BLaER1 treated with 17β-estradiol and CSF1 and Interleukin-3, amounts not matched to agents 10 nM and 100 nM (cell line): ENCODE data around the gene IL11.
"Not testable (repeated sequence)": the region's sequence is repeated elsewhere in the genome, so short reads cannot be mapped to it uniquely, and the experiment has no call there.

Source experiments
- H3K27ac ChIP-seq, 11 experiments: shearing (Covaris generic); formaldehyde crosslinking; 2 replicates each; pipeline ENCODE4 v1.8.1; 2022
- H3K27me3 ChIP-seq, 11 experiments: shearing (Covaris generic); formaldehyde crosslinking; 2 replicates each; pipeline ENCODE4 v1.8.1; 2022
- H3K36me3 ChIP-seq, 11 experiments: shearing (Covaris generic); formaldehyde crosslinking; 2 replicates each; pipeline ENCODE4 v1.8.1; 2022
- H3K4me1 ChIP-seq, 10 experiments: shearing (Covaris generic); formaldehyde crosslinking; 2 replicates each; pipeline ENCODE4 v1.8.1; 2022
- H3K4me2 ChIP-seq, 11 experiments: shearing (Covaris generic); formaldehyde crosslinking; 2 replicates each; pipeline ENCODE4 v1.8.1; 2022
- H3K4me3 ChIP-seq, 10 experiments: shearing (Covaris generic); formaldehyde crosslinking; 2 replicates each; pipeline ENCODE4 v1.8.1; 2022
- H3K9ac ChIP-seq, 11 experiments: shearing (Covaris generic); formaldehyde crosslinking; 2 replicates each; pipeline ENCODE4 v1.8.1; 2022
- H3K9me3 ChIP-seq, 11 experiments: shearing (Covaris generic); formaldehyde crosslinking; replicated peaks in 1 of 11; 2 replicates each; pipeline ENCODE4 v1.8.1; 2022
- H4K20me1 ChIP-seq, 11 experiments: shearing (Covaris generic); formaldehyde crosslinking; 2 replicates each; pipeline ENCODE4 v1.8.1; 2022
- Cebpa-rat ChIP-seq, 11 experiments: shearing (Covaris generic); IDR thresholded peaks; 2 replicates each; pipeline ENCODE4 v1.8.1; 2022

Gene IL11

DNA sequence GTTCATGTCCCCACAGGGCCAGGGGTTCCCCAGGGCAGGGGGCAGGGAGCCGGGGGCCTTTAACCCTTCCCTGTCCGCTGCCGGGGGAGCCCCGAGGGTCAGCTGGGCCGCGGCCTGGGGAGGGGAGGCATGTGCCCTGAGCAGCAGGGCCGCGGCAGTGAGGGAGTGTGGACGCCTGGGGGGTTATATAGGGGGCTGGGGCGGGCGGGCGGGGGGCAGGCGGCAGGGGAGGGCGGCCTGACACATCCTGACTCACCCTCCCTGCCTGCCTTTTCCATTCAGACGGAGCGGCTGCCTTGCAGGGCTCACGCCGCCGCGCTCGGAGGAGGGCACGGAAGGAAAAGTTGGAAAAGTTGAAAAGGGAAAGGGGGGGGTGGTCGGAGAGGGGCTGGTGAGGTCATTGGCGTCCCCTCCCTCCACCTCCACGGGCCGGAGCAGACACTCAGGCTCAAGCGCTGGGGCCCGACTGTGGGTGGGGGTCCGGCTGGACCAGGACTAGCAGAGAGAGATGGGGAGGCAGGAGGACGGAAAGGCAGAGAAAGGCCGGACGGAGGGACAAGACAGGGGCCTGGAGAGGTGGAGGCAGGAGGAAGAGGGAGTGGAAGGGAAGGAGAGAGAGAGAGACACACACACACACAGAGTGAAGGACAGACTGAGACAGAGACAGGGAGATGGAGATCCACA is at the start of gene IL11:
Gene IL11, minus strand, starts transcription at position 159 of the 684 bp plus-strand sequence. Its CDS starts 153 bp downstream, at position 6.
- TF ChIP-seq Cebpa-rat (IDR thresholded peaks at IDR 0.05): no peak
- H3K4me2 ChIP-seq: peak within 1 kb of the TSS; percentile 78 to 89 (median 83)
- peak within 1 kb of the TSS in 9 of 11 experiments; percentile 38 to 67 (median 51); a peak in 12 of 22 replicates for H3K9ac ChIP-seq
- H3K27me3 ChIP-seq: peaks cover 59 to 85% (median 79%) of the 10 kb centered on the region in 11 experiments
- no peak within 1 kb of the TSS for H3K27ac ChIP-seq
- peaks cover 0 to 26% (median 7%) of the 10 kb centered on the region in 11 experiments; a peak in 9 of 22 replicates for H4K20me1 ChIP-seq
- no peaks in the 10 kb centered on the region for H3K9me3 ChIP-seq
- peak within 1 kb of the TSS; percentile 37 to 67 (median 51); a peak in 19 of 20 replicates for H3K4me3 ChIP-seq
- no peaks in the 10 kb centered on the region for H3K36me3 ChIP-seq
- peaks cover 12 to 22% (median 19%) of the 10 kb centered on the region in 10 experiments; a peak in 18 of 20 replicates for H3K4me1 ChIP-seq

DNA sequence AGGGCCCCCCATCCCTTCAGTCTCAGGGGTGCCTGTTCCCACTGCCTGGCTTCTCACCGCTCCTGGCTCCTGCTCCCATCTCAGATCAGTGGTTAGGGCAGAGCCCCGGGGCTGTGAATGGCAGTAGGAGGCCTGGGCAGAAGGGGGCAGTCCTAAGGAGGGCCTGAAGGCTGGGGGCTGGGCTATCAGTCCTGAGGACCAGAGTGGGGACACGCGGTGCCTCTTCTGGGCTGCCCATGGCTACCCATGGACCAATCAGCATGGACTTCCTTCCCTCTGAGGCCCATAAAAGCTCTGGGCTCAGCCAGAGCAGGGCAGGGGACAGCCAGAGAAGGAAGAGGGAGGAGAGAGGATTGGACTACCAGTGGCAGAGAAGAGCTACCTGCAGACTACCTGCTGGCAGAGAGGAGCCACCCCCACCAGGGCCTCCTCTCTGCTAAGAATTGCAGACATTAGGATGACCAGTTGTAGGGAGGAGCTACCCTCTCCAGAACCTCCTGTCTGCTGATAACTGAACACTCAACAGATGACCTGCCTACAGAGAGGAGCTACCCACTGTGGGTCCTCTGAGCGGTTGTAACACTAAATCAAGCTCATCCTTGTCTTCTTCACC is 49.5 kb upstream of the IL11 start:
- H4K20me1 ChIP-seq: no peaks in the 10 kb centered on the region
- H3K27ac ChIP-seq: peak overlapping the region in 4 of 11 experiments; percentile 2 to 69 (median 20); a peak in 4 of 22 replicates
- H3K9ac ChIP-seq: no peak overlapping the region
- H3K27me3 ChIP-seq: no peaks in the 10 kb centered on the region
- H3K4me1 ChIP-seq: peaks cover 32 to 57% (median 46%) of the 10 kb centered on the region in 10 experiments
- no peaks in the 10 kb centered on the region; a peak in 1 of 22 replicates for H3K36me3 ChIP-seq
- peak overlapping the region in 3 of 11 experiments; percentile 16 to 64 (median 26); a peak in 1 of 22 replicates for H3K4me2 ChIP-seq
- peaks cover 0 to 17% (median 13%) of the 10 kb centered on the region in 11 experiments; a peak in 20 of 22 replicates for H3K9me3 ChIP-seq
- no peak for TF ChIP-seq Cebpa-rat (IDR thresholded peaks at IDR 0.05)
- peak overlapping the region in 1 of 10 experiments; percentile 20; a peak in 1 of 20 replicates for H3K4me3 ChIP-seq

DNA sequence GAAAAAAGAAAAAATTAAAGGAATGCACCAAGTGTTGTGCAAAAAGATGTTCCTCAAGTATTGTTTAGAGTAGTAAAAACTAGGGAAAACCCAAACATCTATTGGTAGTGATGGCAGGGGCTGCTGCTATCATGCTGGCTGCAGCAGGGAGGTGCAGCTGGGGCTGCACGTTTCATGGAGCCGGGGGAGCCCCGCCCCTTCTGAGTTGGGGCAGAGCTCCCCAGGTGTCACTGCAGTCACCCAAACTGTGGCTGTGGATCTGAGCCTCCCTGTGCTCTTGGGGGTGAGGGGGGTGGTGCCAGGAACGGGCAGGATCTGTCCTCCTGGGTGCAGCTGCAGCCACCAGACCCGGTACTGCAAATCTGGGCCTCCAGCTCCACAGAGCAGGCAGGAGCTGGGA is 48.8 kb upstream of the IL11 start:
- no peaks in the 10 kb centered on the region for H4K20me1 ChIP-seq
- H3K4me3 ChIP-seq: no peak overlapping the region
- peak overlapping the region in 3 of 11 experiments; percentile 16 to 26 (median 18); a peak in 2 of 22 replicates for H3K4me2 ChIP-seq

DNA sequence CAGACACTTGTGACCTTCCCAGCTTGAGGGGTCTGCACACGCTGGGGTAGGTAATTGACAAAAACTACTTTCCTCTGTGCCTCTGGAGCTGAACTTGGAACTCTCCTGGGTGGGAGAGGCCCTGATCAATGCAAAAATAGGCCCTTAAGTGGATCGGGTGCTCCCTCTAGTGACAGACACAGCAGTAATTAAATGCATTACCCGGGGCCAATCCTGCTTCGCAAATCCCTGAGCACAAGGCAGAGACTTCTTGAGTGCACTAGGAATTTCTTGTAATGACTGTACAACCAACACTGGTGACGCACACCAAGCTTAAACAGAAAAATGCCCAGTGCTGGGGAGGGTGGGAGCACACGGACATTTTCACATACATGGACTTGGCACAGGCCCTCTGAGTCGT is 47.9 kb upstream of the IL11 start:
- H3K9me3 ChIP-seq: peaks cover 0 to 17% (median 13%) of the 10 kb centered on the region in 11 experiments; a peak in 20 of 22 replicates
- H3K9ac ChIP-seq: peak overlapping the region in 9 of 11 experiments; percentile 22 to 54 (median 42); a peak in 11 of 22 replicates
- H3K27ac ChIP-seq: peak overlapping the region in 10 of 11 experiments; percentile 23 to 70 (median 40); a peak in 16 of 22 replicates
- peak overlapping the region in 1 of 10 experiments; percentile 0; a peak in 1 of 20 replicates for H3K4me3 ChIP-seq
- no peaks in the 10 kb centered on the region for H4K20me1 ChIP-seq
- H3K4me2 ChIP-seq: peak overlapping the region; percentile 42 to 83 (median 59); a peak in 20 of 22 replicates
- no peaks in the 10 kb centered on the region for H3K27me3 ChIP-seq
- no peaks in the 10 kb centered on the region; a peak in 1 of 22 replicates for H3K36me3 ChIP-seq
- TF ChIP-seq Cebpa-rat (IDR thresholded peaks at IDR 0.05): no peak
- peaks cover 32 to 57% (median 47%) of the 10 kb centered on the region in 10 experiments for H3K4me1 ChIP-seq

More for the DNA sequence above, 48.8 kb upstream of the IL11 start:
- no peaks in the 10 kb centered on the region; a peak in 1 of 22 replicates for H3K36me3 ChIP-seq
- H3K27ac ChIP-seq: peak overlapping the region in 2 of 11 experiments; percentile 21 to 69; a peak in 2 of 22 replicates
- no peak overlapping the region for H3K9ac ChIP-seq
- peaks cover 32 to 57% (median 46%) of the 10 kb centered on the region in 10 experiments for H3K4me1 ChIP-seq
- no peaks in the 10 kb centered on the region for H3K27me3 ChIP-seq
- no peak for TF ChIP-seq Cebpa-rat (IDR thresholded peaks at IDR 0.05)
- H3K9me3 ChIP-seq: peaks cover 0 to 17% (median 13%) of the 10 kb centered on the region in 11 experiments; a peak in 20 of 22 replicates

DNA sequence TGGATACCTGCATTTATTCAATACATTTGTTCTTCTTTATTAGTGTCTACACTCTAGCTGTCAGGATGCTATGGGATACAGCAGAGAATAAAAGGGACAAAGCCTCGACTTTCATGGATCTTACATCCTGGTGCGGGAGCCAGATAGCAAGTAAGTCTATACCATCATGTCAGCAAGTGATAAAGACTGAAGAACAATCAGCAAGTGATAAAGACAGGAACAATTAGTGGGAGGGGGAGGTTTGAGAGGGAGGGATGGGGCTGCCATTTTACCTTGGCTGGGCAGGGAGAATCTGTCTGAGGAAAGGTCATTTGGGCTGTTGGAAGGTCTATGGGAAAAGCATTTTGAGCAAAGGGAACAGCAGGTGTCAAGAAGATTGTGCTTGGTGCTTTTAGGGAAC is 39.9 kb upstream of the IL11 start:
- Histone ChIP-seq H3K9ac (no peak overlapping the region), H3K4me3 (no peak overlapping the region), H3K36me3 (peaks cover 9 to 17% (median 16%) of the 10 kb centered on the region in 11 experiments; a peak in 21 of 22 replicates), H4K20me1 (peaks cover 3 to 24% (median 18%) of the 10 kb centered on the region in 11 experiments; a peak in 21 of 22 replicates), H3K27me3 (no peaks in the 10 kb centered on the region), H3K9me3 (peaks cover 0 to 26% (median 17%) of the 10 kb centered on the region in 11 experiments; a peak in 15 of 22 replicates), H3K27ac (no peak overlapping the region), H3K4me1 (peaks cover 21 to 29% (median 23%) of the 10 kb centered on the region in 10 experiments), H3K4me2 (no peak overlapping the region)
- no peak for TF ChIP-seq Cebpa-rat (IDR thresholded peaks at IDR 0.05)

DNA sequence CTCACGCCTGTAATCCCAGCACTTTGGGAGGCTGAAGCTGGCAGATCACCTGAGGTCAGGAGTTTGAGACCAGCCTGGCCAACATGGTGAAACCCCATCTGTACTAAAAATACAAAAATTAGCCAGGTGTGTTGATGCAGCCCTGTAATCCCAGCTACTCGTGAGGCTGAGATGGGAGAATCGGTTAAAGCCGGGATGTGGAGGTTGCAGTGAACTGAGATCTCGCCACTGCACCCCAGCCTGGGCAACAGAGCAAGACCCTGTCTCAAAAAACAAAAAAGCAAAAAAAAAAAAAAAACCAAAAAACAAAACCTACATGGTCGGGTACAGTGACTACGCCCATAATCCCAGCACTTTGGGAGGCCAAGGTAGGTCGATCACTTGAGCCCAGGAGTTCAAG is 38.9 kb upstream of the IL11 start:
- Histone ChIP-seq H3K4me1 (peaks cover 30 to 38% (median 33%) of the 10 kb centered on the region in 10 experiments), H3K4me3 (peak overlapping the region in 1 of 10 experiments; percentile 52; a peak in 1 of 20 replicates), H3K4me2 (peak overlapping the region in 2 of 11 experiments; percentile 76 to 88; a peak in 3 of 22 replicates), H3K9me3 (peaks cover 0 to 26% (median 17%) of the 10 kb centered on the region in 11 experiments; a peak in 15 of 22 replicates), H3K36me3 (peaks cover 13 to 27% (median 25%) of the 10 kb centered on the region in 11 experiments), H3K27ac (peak overlapping the region in 8 of 11 experiments; percentile 91 to 99 (median 97); a peak in 15 of 22 replicates), H4K20me1 (peaks cover 3 to 34% (median 28%) of the 10 kb centered on the region in 11 experiments; a peak in 21 of 22 replicates)
- H3K27me3 ChIP-seq, H3K9ac ChIP-seq: not testable (repeated sequence)

DNA sequence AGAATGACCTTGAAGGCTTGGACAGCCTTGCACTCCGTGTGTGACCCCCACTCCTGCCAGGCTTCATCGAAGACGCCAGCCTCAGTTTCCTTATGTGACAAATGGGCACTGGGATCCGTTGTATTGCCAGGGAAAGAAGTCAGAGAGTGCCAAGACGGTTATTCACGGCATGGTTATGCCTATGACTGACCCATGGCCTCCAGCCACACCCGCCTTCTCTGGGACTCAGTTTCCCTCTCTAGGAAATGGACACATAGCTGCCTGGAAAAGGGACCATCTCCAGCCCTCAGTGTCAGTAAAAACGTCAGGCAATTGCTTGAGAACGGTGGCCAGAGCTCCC is 38.2 kb upstream of the IL11 start:
- H3K9me3 ChIP-seq: peaks cover 0 to 26% (median 17%) of the 10 kb centered on the region in 11 experiments; a peak in 15 of 22 replicates
- peak overlapping the region; percentile 44 to 88 (median 76) for H3K4me2 ChIP-seq
- H3K9ac ChIP-seq: peak overlapping the region; percentile 69 to 100 (median 79)
- H3K27me3 ChIP-seq: no peaks in the 10 kb centered on the region
- peaks cover 36 to 41% (median 39%) of the 10 kb centered on the region in 10 experiments for H3K4me1 ChIP-seq
- TF ChIP-seq Cebpa-rat (IDR thresholded peaks at IDR 0.05): no peak
- peaks cover 3 to 41% (median 35%) of the 10 kb centered on the region in 11 experiments; a peak in 21 of 22 replicates for H4K20me1 ChIP-seq
- peaks cover 18 to 34% (median 31%) of the 10 kb centered on the region in 11 experiments for H3K36me3 ChIP-seq
- H3K27ac ChIP-seq: peak overlapping the region; percentile 91 to 99 (median 96)
- peak overlapping the region; percentile 14 to 98 (median 51); a peak in 18 of 20 replicates for H3K4me3 ChIP-seq

DNA sequence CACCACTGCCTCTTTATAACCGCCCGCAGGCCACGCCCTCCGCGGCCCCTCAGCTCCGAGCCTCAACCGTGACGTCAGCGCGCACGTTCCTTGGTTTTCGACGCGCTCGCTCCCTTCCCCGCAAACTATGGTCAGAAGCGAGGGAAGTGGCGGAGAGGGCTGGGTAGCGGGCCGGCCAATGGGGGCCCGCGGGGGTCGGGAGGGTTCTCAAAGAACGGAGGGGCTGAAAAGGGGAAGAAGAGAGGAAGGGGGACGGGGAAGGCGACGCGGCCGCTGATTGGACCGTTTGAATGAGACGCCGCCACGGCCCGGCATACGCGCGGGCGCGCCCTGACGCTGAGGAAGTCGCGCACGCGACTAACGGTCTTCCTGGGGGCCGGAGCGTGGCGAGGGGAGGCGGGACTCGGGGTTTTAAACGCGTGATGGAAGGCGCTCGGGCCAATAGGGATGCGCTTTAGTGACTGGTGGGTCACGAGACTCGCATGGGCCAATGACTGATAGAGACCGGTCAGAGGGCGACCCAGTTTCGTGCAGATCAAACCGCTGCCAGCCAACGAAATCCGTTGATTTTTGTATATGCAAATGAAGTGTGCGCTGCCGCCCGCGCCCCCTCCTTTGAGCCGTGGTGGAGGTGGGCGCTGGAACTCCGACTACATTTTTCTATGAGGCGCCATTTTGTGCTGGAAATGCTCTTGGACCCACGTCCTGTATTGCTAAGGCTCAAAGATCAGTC is 37.7 kb upstream of the IL11 start:
- no peaks in the 10 kb centered on the region for H3K27me3 ChIP-seq
- peaks cover 0 to 26% (median 17%) of the 10 kb centered on the region in 11 experiments; a peak in 15 of 22 replicates for H3K9me3 ChIP-seq
- TF ChIP-seq Cebpa-rat (IDR thresholded peaks at IDR 0.05): no peak
- peaks cover 37 to 46% (median 44%) of the 10 kb centered on the region in 10 experiments for H3K4me1 ChIP-seq
- H3K27ac ChIP-seq: peak overlapping the region; percentile 91 to 99 (median 96)
- peak overlapping the region; percentile 89 to 100 (median 98) for H3K4me3 ChIP-seq
- H3K4me2 ChIP-seq: peak overlapping the region; percentile 44 to 100 (median 84)
- H3K36me3 ChIP-seq: peaks cover 23 to 39% (median 37%) of the 10 kb centered on the region in 11 experiments
- peak overlapping the region; percentile 97 to 100 (median 99) for H3K9ac ChIP-seq
- peaks cover 8 to 46% (median 40%) of the 10 kb centered on the region in 11 experiments; a peak in 21 of 22 replicates for H4K20me1 ChIP-seq

DNA sequence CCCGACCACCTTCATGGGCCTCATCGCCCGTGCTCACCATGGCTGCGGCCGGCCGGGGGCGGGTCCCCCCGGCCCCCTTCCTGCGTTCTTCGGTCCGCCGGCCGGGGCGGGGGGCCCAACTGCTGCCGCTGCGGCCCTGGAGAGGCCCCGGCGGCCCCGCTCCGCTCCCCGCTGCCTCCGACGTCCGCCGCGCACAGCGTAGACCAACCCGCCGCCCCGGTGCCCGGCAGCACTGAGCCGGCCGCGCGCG is 37.2 kb upstream of the IL11 start, which contains the start of gene UBE2S:
Gene UBE2S, minus strand, starts transcription at position 239 of the 250 bp plus-strand sequence. Its CDS starts 199 bp downstream, at position 40.
- peaks cover 40 to 51% (median 49%) of the 10 kb centered on the region in 10 experiments for H3K4me1 ChIP-seq
- peak within 1 kb of the TSS; percentile 91 to 99 (median 96) for H3K27ac ChIP-seq
- peaks cover 13 to 51% (median 45%) of the 10 kb centered on the region in 11 experiments; a peak in 21 of 22 replicates for H4K20me1 ChIP-seq

More for the DNA sequence above, 37.2 kb upstream of the IL11 start, which contains the start of gene UBE2S:
- Histone ChIP-seq H3K9me3 (peaks cover 0 to 26% (median 17%) of the 10 kb centered on the region in 11 experiments; a peak in 15 of 22 replicates), H3K9ac (peak within 1 kb of the TSS; percentile 97 to 100 (median 99)), H3K4me2 (peak within 1 kb of the TSS; percentile 92 to 100 (median 97)), H3K4me3 (peak within 1 kb of the TSS; percentile 89 to 100 (median 98)), H3K36me3 (peaks cover 28 to 44% (median 41%) of the 10 kb centered on the region in 11 experiments)
- not testable (repeated sequence) for H3K27me3 ChIP-seq
